GM12865 (cell line): ENCODE data around the gene SLC6A2.

Source experiments
- DNase-seq: peaks from one replicate; pipeline ENCODE4 v3.0.0; 2010; ENCODE audit warnings: low read depth
- H3K4me3 ChIP-seq: 2 replicates; pipeline ENCODE4 v1.5.1; 2011; ENCODE audit warnings: mild to moderate bottlenecking, low read depth, low read length, control low read depth
- CTCF ChIP-seq: IDR thresholded peaks from 2 replicates; pipeline ENCODE4 v1.5.1; 2011; ENCODE audit warnings: low read length, control low read depth, low read depth, inconsistent platforms; ENCODE audit not compliant: insufficient read depth; ENCODE audit errors: missing control alignments

Gene SLC6A2

GRCh38 chr16:55647343-55647742 is 8.4 kb upstream of the SLC6A2 start:
- no peak for TF ChIP-seq CTCF
- no peak for DNase-seq
- H3K4me3 ChIP-seq, result no peak overlapping the region

GRCh38 chr16:55647798-55648197 is 8.0 kb upstream of the SLC6A2 start:
- TF ChIP-seq CTCF, result no peak
- no peak for DNase-seq
- no peak overlapping the region for H3K4me3 ChIP-seq

- H3K4me3 ChIP-seq, result no peak overlapping the region
Observed at GRCh38 chr16:55651841-55652824, 3.7 kb upstream of the SLC6A2 start.

GRCh38 chr16:55653106-55653505 is 2.7 kb upstream of the SLC6A2 start:
- H3K4me3 ChIP-seq, result no peak overlapping the region
- no peak for DNase-seq
- no peak for TF ChIP-seq CTCF

More at GRCh38 chr16:55651841-55652824, 3.7 kb upstream of the SLC6A2 start:
- no peak for TF ChIP-seq CTCF
- no peak for DNase-seq

GRCh38 chr16:55655381-55655896 is 349 bp upstream of the SLC6A2 start:
- H3K4me3 ChIP-seq, result no peak overlapping the region
- no peak for DNase-seq
- TF ChIP-seq CTCF, result no peak

GRCh38 chr16:55656691-55657092 is 904 bp downstream of the SLC6A2 start:
- no peak overlapping the region for H3K4me3 ChIP-seq
- no peak for TF ChIP-seq CTCF
- DNase-seq, result no peak

GRCh38 chr16:55657616-55658015 is 1.8 kb downstream of the SLC6A2 start:
- TF ChIP-seq CTCF, result no peak
- H3K4me3 ChIP-seq, result no peak overlapping the region
- DNase-seq, result no peak
